IMR-90 (cell line): ENCODE data around the gene TBXT. TPM values are rescaled to one million over a fixed set of nuclear protein-coding genes. Genes with fewer than 3 reads are reported as not detected.

Experiments
- ATAC-seq: fragments of 200-7000 bp; cut with Tn5 transposase; 2 replicates; pipeline ENCODE4 v1.9.1; 2020; ENCODE audit warnings: low read depth, mild to moderate bottlenecking, moderate library complexity
- BruUV-seq: library from RNA; stranded (reverse); fragments of 400-500 nt; replicated peaks from 2 replicates; lab custom pipeline; 2021; lab: Mats Ljungman, UMichigan
- CTCF ChIA-PET: fragments of 300-600 bp; formaldehyde crosslinking; extraction: SDS; loops from one replicate; lab custom pipeline; 2021; ENCODE audit warnings: antibody characterized with exemption; lab: Yijun Ruan, JAX
- POLR2A ChIA-PET: fragments of 300-600 bp; sonication (Branson Sonifier 250); formaldehyde crosslinking; loops from one replicate; lab custom pipeline; 2022; ENCODE audit warnings: antibody characterized with exemption; ENCODE audit not compliant: unreplicated experiment; lab: Charles Lee
- DNase-seq: peaks from one replicate; pipeline ENCODE4 v3.0.0; 2013
- H2AFZ ChIP-seq: replicated peaks from 2 replicates; pipeline ENCODE3; 2013; ENCODE audit warnings: low read length, mild to moderate bottlenecking; ENCODE audit not compliant: poor library complexity
- H2AK5ac ChIP-seq: 2 replicates; pipeline ENCODE4 v1.6.1; 2013; ENCODE audit warnings: low read depth, low read length, inconsistent platforms
- H2AK9ac ChIP-seq: replicated peaks from 2 replicates; pipeline ENCODE3; 2013; ENCODE audit warnings: mild to moderate bottlenecking, low read depth, low read length, moderate library complexity; ENCODE audit not compliant: poor library complexity
- H2BK120ac ChIP-seq: 2 replicates; pipeline ENCODE4 v1.6.1; 2013; ENCODE audit warnings: low read depth, low read length, inconsistent platforms
- H2BK15ac ChIP-seq: 3 replicates; pipeline ENCODE4 v1.6.1; 2013; ENCODE audit warnings: low read depth, low read length, inconsistent platforms
- H2BK20ac ChIP-seq: 2 replicates; pipeline ENCODE4 v1.6.1; 2013; ENCODE audit warnings: low read depth, mild to moderate bottlenecking, inconsistent platforms, low read length, moderate library complexity
- H2BK5ac ChIP-seq: 2 replicates; pipeline ENCODE4 v1.6.1; 2013; ENCODE audit warnings: mild to moderate bottlenecking, low read depth, low read length, inconsistent platforms; ENCODE audit not compliant: poor library complexity, severe bottlenecking
- H3K14ac ChIP-seq: replicated peaks from 2 replicates; pipeline ENCODE4 v1.6.1; 2013; ENCODE audit warnings: low read depth, low read length, inconsistent platforms
- H3K18ac ChIP-seq: 2 replicates; pipeline ENCODE4 v1.6.1; 2013; ENCODE audit warnings: low read depth, low read length, control low read depth
- H3K23ac ChIP-seq: 2 replicates; pipeline ENCODE4 v1.6.1; 2013; ENCODE audit warnings: low read depth, low read length, inconsistent platforms
- H3K27ac ChIP-seq: 2 replicates; pipeline ENCODE4 v1.5.1; 2013; ENCODE audit warnings: mild to moderate bottlenecking, control low read depth, low read length; ENCODE audit not compliant: insufficient read depth
- H3K27me3 ChIP-seq: 2 replicates; pipeline ENCODE4 v1.6.1; 2013; ENCODE audit warnings: low read length; ENCODE audit not compliant: control insufficient read depth, insufficient read depth
- H3K36me3 ChIP-seq: 2 replicates; pipeline ENCODE4 v1.6.1; 2013; ENCODE audit warnings: low read length, mixed read lengths; ENCODE audit not compliant: control insufficient read depth, insufficient read depth
- H3K4ac ChIP-seq: 2 replicates; pipeline ENCODE4 v1.6.1; 2013; ENCODE audit warnings: low read depth, low read length, inconsistent platforms
- H3K4me1 ChIP-seq: 2 replicates; pipeline ENCODE4 v1.6.1; 2013; ENCODE audit warnings: low read length, mixed read lengths; ENCODE audit not compliant: control insufficient read depth, insufficient read depth
- H3K4me2 ChIP-seq: 2 replicates; pipeline ENCODE4 v1.6.1; 2013; ENCODE audit warnings: low read depth, mild to moderate bottlenecking, control low read depth, low read length, moderate library complexity
- H3K4me3 ChIP-seq: 2 replicates; pipeline ENCODE4 v1.5.1; 2013; ENCODE audit warnings: low read depth, mild to moderate bottlenecking, control low read depth, low read length, moderate library complexity; ENCODE audit not compliant: insufficient read depth
- H3K56ac ChIP-seq: 2 replicates; pipeline ENCODE4 v1.6.1; 2013; ENCODE audit warnings: low read length, inconsistent platforms; ENCODE audit not compliant: insufficient read depth; ENCODE audit errors: extremely low read depth
- H3K79me1 ChIP-seq, 2 experiments: 2 replicates each; pipeline ENCODE4 v1.6.1; 2013; ENCODE audit warnings: low read length in 2 of 2, inconsistent platforms in 1 of 2, low read depth in 1 of 2
- H3K9ac ChIP-seq: 2 replicates; pipeline ENCODE4 v1.6.1; 2013; ENCODE audit warnings: low read depth, low read length, control low read depth
- H3K9me1 ChIP-seq: 2 replicates; pipeline ENCODE4 v1.6.1; 2013; ENCODE audit warnings: low read length, inconsistent platforms; ENCODE audit not compliant: insufficient read depth
- H3K9me3 ChIP-seq: 2 replicates; pipeline ENCODE4 v1.6.1; 2013; ENCODE audit warnings: low read length; ENCODE audit not compliant: control insufficient read depth, insufficient read depth
- H4K20me1 ChIP-seq: 2 replicates; pipeline ENCODE4 v1.6.1; 2013; ENCODE audit warnings: low read length, inconsistent platforms; ENCODE audit not compliant: insufficient read depth
- H4K5ac ChIP-seq: 2 replicates; pipeline ENCODE4 v1.6.1; 2013; ENCODE audit warnings: mild to moderate bottlenecking, low read depth, low read length, control low read depth
- H4K8ac ChIP-seq, 2 experiments: 2 replicates each; pipeline ENCODE4 v1.6.1; 2013; ENCODE audit warnings: low read depth in 2 of 2, low read length in 2 of 2, control low read depth in 1 of 2, inconsistent platforms in 1 of 2
- H4K91ac ChIP-seq: 2 replicates; pipeline ENCODE4 v1.6.1; 2013; ENCODE audit warnings: low read depth, low read length, inconsistent platforms; ENCODE audit not compliant: insufficient read depth
- BHLHE40 ChIP-seq: fragments of 150-350 bp; IDR thresholded peaks from 2 replicates; pipeline ENCODE4 v1.6.1; 2016; ENCODE audit warnings: mild to moderate bottlenecking, low read depth, low read length
- CEBPB ChIP-seq: IDR thresholded peaks from 2 replicates; pipeline ENCODE4 v1.6.1; 2012; ENCODE audit warnings: low read depth, low read length, improper control_type of control experiment
- CHD1 ChIP-seq: IDR thresholded peaks from 2 replicates; pipeline ENCODE4 v1.6.1; 2012; ENCODE audit warnings: low read depth, low read length, improper control_type of control experiment
- CTCF ChIP-seq: conservative IDR thresholded peaks from 2 replicates; pipeline ENCODE4 v1.5.1; 2012; ENCODE audit warnings: mild to moderate bottlenecking, low read depth, low read length, improper control_type of control experiment
- ELK1 ChIP-seq: fragments of 150-350 bp; IDR thresholded peaks from 2 replicates; pipeline ENCODE4 v1.6.1; 2016; ENCODE audit warnings: low read depth, mild to moderate bottlenecking, low read length, moderate library complexity, borderline replicate concordance
- FOS ChIP-seq: fragments of 150-350 bp; IDR thresholded peaks from 2 replicates; pipeline ENCODE4 v1.6.1; 2016; ENCODE audit warnings: low read depth, low read length
- MAZ ChIP-seq: IDR thresholded peaks from 2 replicates; pipeline ENCODE4 v1.6.1; 2012; ENCODE audit warnings: low read depth, mild to moderate bottlenecking, low read length, improper control_type of control experiment, moderate library complexity, borderline replicate concordance
- MXI1 ChIP-seq: IDR thresholded peaks from 2 replicates; pipeline ENCODE4 v1.6.1; 2012; ENCODE audit warnings: low read depth, mild to moderate bottlenecking, low read length, moderate library complexity, borderline replicate concordance
- NFE2L2 ChIP-seq: fragments of 150-350 bp; IDR thresholded peaks from 2 replicates; pipeline ENCODE4 v1.6.1; 2016; ENCODE audit warnings: low read depth, mild to moderate bottlenecking, low read length
- POLR2A ChIP-seq: IDR thresholded peaks from 2 replicates; pipeline ENCODE4 v1.6.1; 2012; ENCODE audit warnings: mild to moderate bottlenecking, low read depth, low read length
- RAD21 ChIP-seq: IDR thresholded peaks from 2 replicates; pipeline ENCODE4 v1.6.1; 2012; ENCODE audit warnings: low read length, improper control_type of control experiment
- RCOR1 ChIP-seq: IDR thresholded peaks from 2 replicates; pipeline ENCODE4 v1.6.1; 2012; ENCODE audit warnings: mild to moderate bottlenecking, low read length, improper control_type of control experiment; ENCODE audit not compliant: insufficient replicate concordance
- RFX5 ChIP-seq: IDR thresholded peaks from 2 replicates; pipeline ENCODE4 v1.8.0; 2012; ENCODE audit warnings: low read depth, mild to moderate bottlenecking, low read length, moderate library complexity
- SMC3 ChIP-seq: fragments of 150-350 bp; IDR thresholded peaks from 2 replicates; pipeline ENCODE4 v1.6.1; 2016; ENCODE audit warnings: low read depth, mild to moderate bottlenecking, antibody characterized with exemption, low read length, moderate library complexity
- USF2 ChIP-seq: fragments of 150-350 bp; IDR thresholded peaks from 2 replicates; pipeline ENCODE4 v1.6.1; 2017; ENCODE audit warnings: mild to moderate bottlenecking, antibody characterized with exemption, low read length, low read depth
- WGBS, 2 experiments: methylation state at CpG; one replicate each; pipeline versions ENCODE4 v1.1.5 to v1.1.7; 2013; ENCODE audit warnings: missing lambda C conversion rate in 2 of 2; ENCODE audit not compliant: insufficient read length in 1 of 2; ENCODE audit errors: extremely low coverage in 2 of 2; 5-methylcytosine and 5-hydroxymethylcytosine counted together
- dilution Hi-C: fragments of 300-500 bp; cut with HindIII; formaldehyde crosslinking; loops from one replicate; pipeline ENCODE4 v1.14.3; 2018; ENCODE audit warnings: low sequenced_read_pairs; ENCODE audit not compliant: unreplicated experiment
- in situ Hi-C: fragments of 300-500 bp; cut with MboI; formaldehyde crosslinking; loops from 3 replicates; pipeline ENCODE4 v1.14.3; 2019; ENCODE audit warnings: low sequenced_read_pairs, inconsistent platforms, mixed read lengths
- intact Hi-C: fragments of 100-400 bp; cut with micrococcal nuclease; formaldehyde crosslinking; loops from 2 replicates; pipeline ENCODE4 v1.10.0; 2022
- polyA plus RNA-seq, 3 experiments: library from polyadenylated mRNA; depleted of rRNA; stranded (reverse); fragments of >200 nt; gene quantifications; 2 replicates each; pipeline ENCODE4 v1.2.3, GENCODE V29; 2012; ENCODE audit warnings: low replicate concordance in 1 of 3
- total RNA-seq: library from RNA; depleted of rRNA; stranded (reverse); fragments of >200 nt; gene quantifications from 2 replicates; pipeline ENCODE4 v1.2.3, GENCODE V29; 2012

The TBXT gene
- total and polyA plus RNA-seq, 2 of the 4 experiments (the other 2 are of a cell fraction) = not detected

GRCh38 chr6:166207284-166207561, 39.6 kb upstream of the TBXT start:
- Histone ChIP-seq H4K5ac (no peak overlapping the region), H2BK5ac (no peak overlapping the region), H3K36me3 (no peaks in the 10 kb centered on the region), H3K23ac (no peak overlapping the region), H3K4me3 (no peak overlapping the region), H2AFZ (no peak overlapping the region), H3K14ac (no peak overlapping the region), H3K4me2 (no peak overlapping the region), H4K20me1 (no peaks in the 10 kb centered on the region), H3K56ac (no peak overlapping the region), H2BK120ac (no peak overlapping the region), H3K9me1 (no peaks in the 10 kb centered on the region), H4K91ac (no peak overlapping the region), H2BK15ac (no peak overlapping the region), H3K27ac (no peak overlapping the region), H3K4ac (no peak overlapping the region), H3K9ac (no peak overlapping the region), H4K8ac (no peak overlapping the region), H3K27me3 (no peaks in the 10 kb centered on the region; the same call in 1 of the 2 replicates), H3K9me3 (no peaks in the 10 kb centered on the region), H3K4me1 (no peaks in the 10 kb centered on the region), H3K79me1 (no peaks in the 10 kb centered on the region), H2AK9ac (no peak overlapping the region), H2AK5ac (no peak overlapping the region), H3K18ac (no peak overlapping the region), H2BK20ac (no peak overlapping the region)
- intact Hi-C loops = no loop called here
- ChIA-PET POLR2A (no interaction called here), CTCF (no interaction called here)
- DNase-seq = no peak
- in situ Hi-C loops = no loop called here
- WGBS, 2 experiments = no CpG with 5 or more reads among the region's 3 CpGs
- no TSS peak for BruUV-seq
- ATAC-seq = no peak
- dilution Hi-C loops = no loop called here
- TF ChIP-seq MAZ (no peak), POLR2A (no peak), CTCF (no peak), NFE2L2 (no peak), RCOR1 (no peak), MXI1 (no peak), RAD21 (no peak), RFX5 (no peak), SMC3 (no peak), USF2 (no peak), FOS (no peak), CEBPB (no peak), ELK1 (no peak), BHLHE40 (no peak), CHD1 (no peak)
